ENCODE data around the gene APOC3. TPM values are rescaled to one million over a fixed set of nuclear protein-coding genes. Genes with fewer than 3 reads are reported as not detected.

Gene APOC3
- total and polyA plus RNA-seq, 2 experiments from 2014 or later: not detected

DNA sequence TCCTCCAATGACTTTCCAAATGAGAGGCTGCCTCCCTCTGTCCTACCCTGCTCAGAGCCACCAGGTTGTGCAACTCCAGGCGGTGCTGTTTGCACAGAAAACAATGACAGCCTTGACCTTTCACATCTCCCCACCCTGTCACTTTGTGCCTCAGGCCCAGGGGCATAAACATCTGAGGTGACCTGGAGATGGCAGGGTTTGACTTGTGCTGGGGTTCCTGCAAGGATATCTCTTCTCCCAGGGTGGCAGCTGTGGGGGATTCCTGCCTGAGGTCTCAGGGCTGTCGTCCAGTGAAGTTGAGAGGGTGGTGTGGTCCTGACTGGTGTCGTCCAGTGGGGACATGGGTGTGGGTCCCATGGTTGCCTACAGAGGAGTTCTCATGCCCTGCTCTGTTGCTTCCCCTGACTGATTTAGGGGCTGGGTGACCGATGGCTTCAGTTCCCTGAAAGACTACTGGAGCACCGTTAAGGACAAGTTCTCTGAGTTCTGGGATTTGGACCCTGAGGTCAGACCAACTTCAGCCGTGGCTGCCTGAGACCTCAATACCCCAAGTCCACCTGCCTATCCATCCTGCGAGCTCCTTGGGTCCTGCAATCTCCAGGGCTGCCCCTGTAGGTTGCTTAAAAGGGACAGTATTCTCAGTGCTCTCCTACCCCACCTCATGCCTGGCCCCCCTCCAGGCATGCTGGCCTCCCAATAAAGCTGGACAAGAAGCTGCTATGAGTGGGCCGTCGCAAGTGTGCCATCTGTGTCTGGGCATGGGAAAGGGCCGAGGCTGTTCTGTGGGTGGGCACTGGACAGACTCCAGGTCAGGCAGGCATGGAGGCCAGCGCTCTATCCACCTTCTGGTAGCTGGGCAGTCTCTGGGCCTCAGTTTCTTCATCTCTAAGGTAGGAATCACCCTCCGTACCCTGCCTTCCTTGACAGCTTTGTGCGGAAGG lies 2.9 kb downstream of the APOC3 start:
- ATAC-seq: no peak
- Histone ChIP-seq H3F3A (replicated peaks; ENCODE audit: low read depth) (0 out of 2 replicates have a peak, but pooled peaks cover 3% of the 10 kb centered on the region), H3K4me2 (no peak overlapping the region), H3K9me2 (ENCODE audit: insufficient read depth) (no peaks in the 10 kb centered on the region), H3K27ac (ENCODE audit: low read depth) (no peak overlapping the region), H3K4me1 (ENCODE audit: insufficient read depth) (peaks cover 6% of the 10 kb centered on the region; the same call in 1 of the 2 replicates), H3K27me3 (ENCODE audit: insufficient read depth) (no peaks in the 10 kb centered on the region), H2AFZ (no peak overlapping the region), H3K36me3 (ENCODE audit: insufficient read depth) (no peaks in the 10 kb centered on the region), H4K20me1 (replicated peaks; ENCODE audit: insufficient read depth) (no peaks in the 10 kb centered on the region), H3K79me2 (replicated peaks; ENCODE audit: insufficient read depth) (no peaks in the 10 kb centered on the region), H3K4me3 (no peak overlapping the region)
- TF ChIP-seq, protein P1, sequence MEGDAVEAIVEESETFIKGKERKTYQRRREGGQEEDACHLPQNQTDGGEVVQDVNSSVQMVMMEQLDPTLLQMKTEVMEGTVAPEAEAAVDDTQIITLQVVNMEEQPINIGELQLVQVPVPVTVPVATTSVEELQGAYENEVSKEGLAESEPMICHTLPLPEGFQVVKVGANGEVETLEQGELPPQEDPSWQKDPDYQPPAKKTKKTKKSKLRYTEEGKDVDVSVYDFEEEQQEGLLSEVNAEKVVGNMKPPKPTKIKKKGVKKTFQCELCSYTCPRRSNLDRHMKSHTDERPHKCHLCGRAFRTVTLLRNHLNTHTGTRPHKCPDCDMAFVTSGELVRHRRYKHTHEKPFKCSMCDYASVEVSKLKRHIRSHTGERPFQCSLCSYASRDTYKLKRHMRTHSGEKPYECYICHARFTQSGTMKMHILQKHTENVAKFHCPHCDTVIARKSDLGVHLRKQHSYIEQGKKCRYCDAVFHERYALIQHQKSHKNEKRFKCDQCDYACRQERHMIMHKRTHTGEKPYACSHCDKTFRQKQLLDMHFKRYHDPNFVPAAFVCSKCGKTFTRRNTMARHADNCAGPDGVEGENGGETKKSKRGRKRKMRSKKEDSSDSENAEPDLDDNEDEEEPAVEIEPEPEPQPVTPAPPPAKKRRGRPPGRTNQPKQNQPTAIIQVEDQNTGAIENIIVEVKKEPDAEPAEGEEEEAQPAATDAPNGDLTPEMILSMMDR (conservative IDR thresholded peaks at IDR 0.05; ENCODE audit: low read depth in 2 of 2): peak in 1 of 2 experiments; percentile 42; a peak in 2 of 4 replicates
- TF ChIP-seq STAT1 (IDR thresholded peaks at IDR 0.05; ENCODE audit: unreplicated experiment): no peak
- TF ChIP-seq, protein P2, sequence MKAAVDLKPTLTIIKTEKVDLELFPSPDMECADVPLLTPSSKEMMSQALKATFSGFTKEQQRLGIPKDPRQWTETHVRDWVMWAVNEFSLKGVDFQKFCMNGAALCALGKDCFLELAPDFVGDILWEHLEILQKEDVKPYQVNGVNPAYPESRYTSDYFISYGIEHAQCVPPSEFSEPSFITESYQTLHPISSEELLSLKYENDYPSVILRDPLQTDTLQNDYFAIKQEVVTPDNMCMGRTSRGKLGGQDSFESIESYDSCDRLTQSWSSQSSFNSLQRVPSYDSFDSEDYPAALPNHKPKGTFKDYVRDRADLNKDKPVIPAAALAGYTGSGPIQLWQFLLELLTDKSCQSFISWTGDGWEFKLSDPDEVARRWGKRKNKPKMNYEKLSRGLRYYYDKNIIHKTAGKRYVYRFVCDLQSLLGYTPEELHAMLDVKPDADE (IDR thresholded peaks at IDR 0.05): no peak
- H3K36me3 Mint-ChIP-seq (ENCODE audit: low read depth): no peaks in the 10 kb centered on the region
- DNase-seq (ENCODE audit: low spot score): no peak
- H3K27ac Mint-ChIP-seq: no peak overlapping the region
- H3K27me3 Mint-ChIP-seq (ENCODE audit: insufficient read depth, low read depth, poor library complexity): peaks cover 18% of the 10 kb centered on the region
- no peaks in the 10 kb centered on the region for H3K9me3 Mint-ChIP-seq
- H3K4me1 Mint-ChIP-seq: peaks cover 16% of the 10 kb centered on the region
- no peak overlapping the region for H3K4me3 Mint-ChIP-seq

DNA sequence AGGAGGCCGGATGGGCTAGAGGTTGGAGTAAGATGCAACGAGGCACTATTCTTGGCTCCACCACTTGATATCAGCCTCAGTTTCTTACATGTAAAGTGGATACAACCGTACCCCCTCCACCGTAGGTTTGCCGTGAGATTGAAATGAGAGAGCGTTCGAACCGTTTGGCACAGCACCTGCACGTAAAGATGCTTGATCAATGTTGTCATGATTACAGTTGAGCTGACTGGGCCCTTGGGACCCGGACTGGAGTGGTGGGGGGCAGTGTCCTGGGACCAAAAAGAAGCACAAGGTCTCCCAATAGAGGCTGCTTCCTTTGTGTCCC lies 3.7 kb downstream of the APOC3 start:
- no peak overlapping the region for H3K27ac ChIP-seq (ENCODE audit: low read depth)
- Mint-ChIP-seq H3K9me3 (no peaks in the 10 kb centered on the region), H3K4me1 (peaks cover 24% of the 10 kb centered on the region), H3K27me3 (ENCODE audit: insufficient read depth, low read depth, poor library complexity) (peaks cover 19% of the 10 kb centered on the region), H3K36me3 (ENCODE audit: low read depth) (no peaks in the 10 kb centered on the region), H3K27ac (no peak overlapping the region), H3K4me3 (no peak overlapping the region)
- H3K4me2 ChIP-seq: no peak overlapping the region
- peaks cover 6% of the 10 kb centered on the region; the same call in 1 of the 2 replicates for H3K4me1 ChIP-seq (ENCODE audit: insufficient read depth)
- no peaks in the 10 kb centered on the region for H3K36me3 ChIP-seq (ENCODE audit: insufficient read depth)
- H3K9me2 ChIP-seq (ENCODE audit: insufficient read depth): no peaks in the 10 kb centered on the region
- TF ChIP-seq NANOG (IDR thresholded peaks at IDR 0.05; ENCODE audit: borderline replicate concordance) (no peak), CREB1 (CRISPR knock-in tag; IDR thresholded peaks at IDR 0.05; ENCODE audit: low read depth) (no peak), JUNB (IDR thresholded peaks at IDR 0.05; ENCODE audit: unreplicated experiment) (no peak), STAT1 (IDR thresholded peaks at IDR 0.05; ENCODE audit: unreplicated experiment) (no peak), ZNF114 (CRISPR knock-in tag; IDR thresholded peaks at IDR 0.05) (no peak), EZH2 (IDR thresholded peaks at IDR 0.05; ENCODE audit: low read depth, unreplicated experiment) (no peak), POLR2AphosphoS5 (IDR thresholded peaks at IDR 0.05; ENCODE audit: low read depth) (no peak)
- TF ChIP-seq, protein P1 (conservative IDR thresholded peaks at IDR 0.05; ENCODE audit: low read depth in 2 of 2): no peak
- ATAC-seq (no peak), DNase-seq (ENCODE audit: low spot score) (no peak)
- no peaks in the 10 kb centered on the region for H3K27me3 ChIP-seq (ENCODE audit: insufficient read depth)
- no peak overlapping the region for H2AFZ ChIP-seq
- H3F3A ChIP-seq (replicated peaks; ENCODE audit: low read depth): 0 out of 2 replicates have a peak, but pooled peaks cover 3% of the 10 kb centered on the region
- H4K20me1 ChIP-seq (replicated peaks; ENCODE audit: insufficient read depth): no peaks in the 10 kb centered on the region
- H3K4me3 ChIP-seq: no peak overlapping the region
- H3K79me2 ChIP-seq (replicated peaks; ENCODE audit: insufficient read depth): no peaks in the 10 kb centered on the region

Data from GM23338 (cell line).